Breast epithelium (tissue), 3 donors: ENCODE data around the gene PPP2R2B.

Experiments
- CTCF ChIP-seq, 3 donors: fragments of 450-650 bp; IDR thresholded peaks; one replicate each; pipeline ENCODE4 v1.5.1; 2016 to 2017; ENCODE audit warnings: antibody characterized with exemption in 3 of 3, mild to moderate bottlenecking in 3 of 3, moderate library complexity in 3 of 3
- POLR2A ChIP-seq: fragments of 450-650 bp; IDR thresholded peaks from one replicate; pipeline ENCODE4 v1.6.1; 2016; ENCODE audit warnings: antibody characterized with exemption, mild to moderate bottlenecking, moderate library complexity
- POLR2AphosphoS5 ChIP-seq, 3 donors: sonication (generic); formaldehyde crosslinking; IDR thresholded peaks; one replicate each; pipeline ENCODE4 v1.6.1; 2017; ENCODE audit warnings: antibody characterized with exemption in 3 of 3

- TF ChIP-seq CTCF (IDR thresholded peaks at IDR 0.05) (no peak), POLR2A (no peak), POLR2AphosphoS5 (IDR thresholded peaks at IDR 0.05) (no peak)
Measured at GRCh38 chr5:146732962-146733361, 145.6 kb downstream of the PPP2R2B start.
